ENCODE data around the gene PPM1M. TPM values are rescaled to one million over a fixed set of nuclear protein-coding genes. Genes with fewer than 3 reads are reported as not detected.
A peak's percentile ranks its signal among the peaks of the same experiment; 100 is the strongest.

The PPM1M gene
- polyA plus RNA-seq, 1 donor from 2014 or later = 1.1 TPM

- Histone ChIP-seq H3K27me3 (ENCODE audit: insufficient read depth, low read depth, low read length) (no peaks in the 10 kb centered on the region), H3K79me2 (replicated peaks; ENCODE audit: insufficient read depth, low read length) (peaks cover 5% of the 10 kb centered on the region), H3K9me3 (ENCODE audit: low read length) (no peaks in the 10 kb centered on the region), H2AFZ (ENCODE audit: low read depth, low read length) (no peak overlapping the region), H3F3A (ENCODE audit: insufficient read depth, low read length, poor library complexity, severe bottlenecking) (no peaks in the 10 kb centered on the region), H3K27ac (ENCODE audit: low read length) (no peak overlapping the region), H3K4me3 (ENCODE audit: low read length) (no peak overlapping the region), H4K20me1 (ENCODE audit: insufficient read depth) (no peaks in the 10 kb centered on the region), H3K4me2 (ENCODE audit: low read length) (no peak overlapping the region), H3K9ac (ENCODE audit: low read length) (no peak overlapping the region), H3K36me3 (ENCODE audit: insufficient read depth, low read length) (peaks cover 8% of the 10 kb centered on the region), H3K9me2 (ENCODE audit: insufficient read depth, low read length) (no peaks in the 10 kb centered on the region)
- TF ChIP-seq TAF1 (IDR thresholded peaks at IDR 0.05; ENCODE audit: low read depth) = no peak
- TF ChIP-seq CTCF (IDR thresholded peaks at IDR 0.05; ENCODE audit: poor library complexity, severe bottlenecking) = peak; percentile 43
Measured at GRCh38 chr3:52231502-52232278, 13.9 kb upstream of the PPM1M start.

- Histone ChIP-seq H3K4me3 (ENCODE audit: low read length) (no peak overlapping the region), H4K20me1 (ENCODE audit: insufficient read depth) (no peaks in the 10 kb centered on the region)
Measured at GRCh38 chr3:52232279-52233107, 13.1 kb upstream of the PPM1M start.

More at GRCh38 chr3:52232279-52233107, 13.1 kb upstream of the PPM1M start:
- Histone ChIP-seq H3K79me2 (replicated peaks; ENCODE audit: insufficient read depth, low read length) (peaks cover 6% of the 10 kb centered on the region), H2AFZ (ENCODE audit: low read depth, low read length) (no peak overlapping the region), H3K36me3 (ENCODE audit: insufficient read depth, low read length) (peaks cover 8% of the 10 kb centered on the region), H3K27me3 (ENCODE audit: insufficient read depth, low read depth, low read length) (no peaks in the 10 kb centered on the region), H3K9ac (ENCODE audit: low read length) (no peak overlapping the region), H3F3A (ENCODE audit: insufficient read depth, low read length, poor library complexity, severe bottlenecking) (no peaks in the 10 kb centered on the region), H3K27ac (ENCODE audit: low read length) (no peak overlapping the region), H3K9me2 (ENCODE audit: insufficient read depth, low read length) (no peaks in the 10 kb centered on the region), H3K4me2 (ENCODE audit: low read length) (no peak overlapping the region), H3K9me3 (ENCODE audit: low read length) (no peaks in the 10 kb centered on the region)
- TF ChIP-seq POLR2AphosphoS5 (IDR thresholded peaks at IDR 0.05) (no peak), SMC3 (conservative IDR thresholded peaks at IDR 0.05; ENCODE audit: poor library complexity) (peak; percentile 23), CTCF (IDR thresholded peaks at IDR 0.05; ENCODE audit: poor library complexity, severe bottlenecking) (peak; percentile 39), TAF1 (IDR thresholded peaks at IDR 0.05; ENCODE audit: low read depth) (no peak), RAD21 (conservative IDR thresholded peaks at IDR 0.05) (peak; percentile 22), EP300 (conservative IDR thresholded peaks at IDR 0.05; ENCODE audit: poor library complexity, severe bottlenecking) (no peak), MXI1 (conservative IDR thresholded peaks at IDR 0.05; ENCODE audit: poor library complexity, severe bottlenecking) (no peak), EZH2 (IDR thresholded peaks at IDR 0.05; ENCODE audit: borderline replicate concordance, insufficient read depth, low read length, poor library complexity, severe bottlenecking) (no peak), REST (IDR thresholded peaks at IDR 0.05; ENCODE audit: borderline replicate concordance) (no peak)
